GM10266 (cell line): Measurements from ENCODE around the gene GPR162.

Experiments
- DNase-seq: peaks from one replicate; pipeline ENCODE4 v3.0.0; 2012; ENCODE audit errors: extremely low spot score
- CTCF ChIP-seq: IDR thresholded peaks from 2 replicates; pipeline ENCODE4 v1.5.1; 2012; ENCODE audit warnings: mild to moderate bottlenecking, low read depth; ENCODE audit not compliant: control insufficient read depth, insufficient read depth; ENCODE audit errors: missing control alignments

GPR162 gene

GRCh38 chr12:6838854-6839253 is 17.2 kb downstream of the GPR162 start:
- no peak for DNase-seq
- TF ChIP-seq CTCF: no peak

- DNase-seq: peak; percentile 83
- TF ChIP-seq CTCF: no peak
Measured at GRCh38 chr12:6839482-6840201, 18.0 kb downstream of the GPR162 start.

- TF ChIP-seq CTCF: no peak
- DNase-seq: no peak
Measured at GRCh38 chr12:6840330-6840729, 18.7 kb downstream of the GPR162 start.

GRCh38 chr12:6840761-6841515 is 19.3 kb downstream of the GPR162 start, which contains the start of gene GNB3:
Gene GNB3 (plus strand): TSS chr12:6840925. CDS start chr12:6841288, 363 bp downstream.
- TF ChIP-seq CTCF: no peak
- no peak for DNase-seq

GRCh38 chr12:6842075-6842474 is 20.5 kb downstream of the GPR162 start:
- DNase-seq: no peak
- TF ChIP-seq CTCF: no peak

- no peak for DNase-seq
- TF ChIP-seq CTCF: no peak
Measured at GRCh38 chr12:6843118-6843902, 21.7 kb downstream of the GPR162 start.

- DNase-seq: no peak
- TF ChIP-seq CTCF: no peak
Measured at GRCh38 chr12:6845395-6845794, 23.8 kb downstream of the GPR162 start.
